ENCODE results near the gene ZCCHC10.
"Not testable (repeated sequence)": the region's sequence is repeated elsewhere in the genome, so short reads cannot be mapped to it uniquely, and the experiment has no call there.

Gene ZCCHC10

DNA sequence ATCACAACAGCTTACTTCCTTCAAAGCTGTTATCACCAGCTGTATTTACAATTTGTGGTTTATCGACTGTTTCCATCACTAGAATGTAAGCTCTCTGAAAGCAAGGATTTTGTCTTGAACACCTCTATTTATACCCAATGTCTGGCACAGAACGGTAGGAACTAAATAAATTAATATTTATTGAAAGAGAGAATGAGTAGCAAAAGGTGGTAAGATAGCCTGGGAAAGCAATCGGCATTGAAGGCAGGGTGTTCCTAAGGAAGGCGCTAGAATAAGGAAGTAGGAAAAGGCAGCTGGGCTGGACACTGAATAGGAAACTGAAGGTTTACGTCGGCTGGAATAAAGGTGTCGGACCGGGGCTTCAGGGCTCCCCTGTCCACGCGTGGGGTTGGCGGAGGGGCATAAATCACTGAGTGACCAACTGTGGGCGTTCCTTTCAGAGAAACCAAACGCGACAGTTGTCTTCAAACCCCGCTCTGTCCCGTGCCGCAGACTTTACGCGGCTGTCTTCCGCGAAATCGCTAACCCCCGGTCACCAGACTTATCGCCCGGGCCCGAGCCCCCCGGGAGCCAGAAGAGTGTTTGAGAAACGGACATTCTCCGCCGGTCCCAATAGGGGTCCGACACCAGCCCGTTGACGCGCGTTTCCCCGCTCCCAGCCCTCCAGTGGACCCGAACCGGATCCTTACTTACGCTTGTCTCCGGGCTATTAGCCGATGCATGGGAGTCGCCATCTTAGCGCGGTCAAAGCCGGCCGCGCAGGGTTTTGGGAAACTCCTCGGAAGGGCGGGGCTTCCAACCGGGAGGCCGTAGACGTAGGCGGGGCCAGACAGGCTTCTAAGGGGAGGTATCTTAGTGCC, at the start of gene ZCCHC10:
Gene ZCCHC10, minus strand, starts transcription at position 746 of the 860 bp plus-strand sequence. Its CDS starts 12 bp downstream, at position 734.
- DNase-seq (ENCODE audit: low spot score) = peak; percentile 95

DNA sequence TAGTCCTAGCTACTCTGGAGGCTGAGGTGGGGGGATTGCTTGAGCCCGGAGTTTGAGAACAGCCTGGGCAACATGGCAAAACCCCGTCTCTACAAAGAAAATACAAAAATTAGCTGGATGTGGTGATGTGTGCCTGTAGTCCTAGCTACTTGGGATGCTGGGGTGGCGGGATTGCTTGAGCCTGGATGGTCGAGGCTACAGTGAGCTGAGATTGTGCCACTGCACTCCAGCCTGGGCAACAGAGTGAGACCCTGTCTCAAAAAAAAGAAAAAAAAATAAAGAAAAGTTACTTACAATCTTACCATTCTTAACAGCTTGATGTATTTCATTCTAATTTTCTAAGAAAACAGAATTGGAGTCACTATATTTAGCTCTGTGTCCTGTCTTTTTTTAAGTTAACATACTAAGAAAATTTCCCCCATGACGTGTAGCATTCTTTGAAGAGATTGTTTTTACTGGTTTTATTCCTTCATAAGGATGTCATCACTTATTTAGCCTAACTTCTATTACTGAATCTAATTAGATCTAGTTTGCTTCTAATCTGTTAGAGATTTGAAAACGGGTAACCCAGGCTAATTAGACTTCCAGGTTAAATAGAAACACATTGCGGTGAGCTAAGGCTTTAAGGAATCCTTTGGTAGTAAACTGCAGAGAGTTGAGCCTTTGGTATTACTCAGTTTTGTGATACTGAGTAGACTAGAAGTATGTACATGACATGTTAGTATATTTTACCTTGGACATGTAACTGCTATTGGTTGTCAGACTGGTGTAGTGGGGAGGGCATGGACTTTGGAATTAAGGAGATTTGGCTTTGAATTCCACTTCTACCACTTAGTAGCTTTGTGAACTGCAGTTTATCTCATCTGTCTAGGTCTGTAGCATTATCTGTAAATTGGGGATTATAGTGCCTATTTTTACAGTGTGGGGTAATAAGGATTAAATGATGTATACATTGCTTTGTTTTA, 49.5 kb upstream of the ZCCHC10 start:
- peak; percentile 22 for DNase-seq (ENCODE audit: low spot score)

GRCh38 chr5:133072021-133072420, 45.7 kb upstream of the ZCCHC10 start:
- DNase-seq (ENCODE audit: low spot score) = no peak

DNA sequence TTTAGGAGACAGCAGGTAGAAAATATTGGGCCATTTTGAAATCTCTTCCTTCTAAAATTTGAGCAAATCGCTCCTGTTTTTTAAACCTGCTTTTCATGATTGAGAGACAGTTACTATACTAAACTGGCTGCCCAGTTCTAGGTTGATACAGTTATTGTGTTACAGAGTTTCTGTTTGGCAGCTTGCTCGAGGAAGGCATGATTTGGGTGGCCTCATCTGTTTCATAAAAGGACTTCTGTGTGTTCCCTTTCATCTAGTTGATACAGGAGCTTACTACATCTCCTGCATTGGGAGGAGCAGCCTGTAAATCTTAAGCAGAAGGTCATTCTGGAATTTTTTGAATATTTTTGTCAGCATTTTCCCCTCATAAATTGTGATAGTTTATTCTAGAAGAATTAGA, 39.7 kb upstream of the ZCCHC10 start:
- no peak for DNase-seq (ENCODE audit: low spot score)

GRCh38 chr5:133065471-133065870, 39.1 kb upstream of the ZCCHC10 start:
- DNase-seq (ENCODE audit: low spot score) = no peak

- DNase-seq (ENCODE audit: low spot score) = no peak
Measured at GRCh38 chr5:133063965-133064364, 37.6 kb upstream of the ZCCHC10 start.

- DNase-seq (ENCODE audit: low spot score) = no peak
Measured at GRCh38 chr5:133062276-133062675, 35.9 kb upstream of the ZCCHC10 start.

- DNase-seq (ENCODE audit: low spot score) = no peak
Measured at GRCh38 chr5:133059621-133060020, 33.3 kb upstream of the ZCCHC10 start.

DNA sequence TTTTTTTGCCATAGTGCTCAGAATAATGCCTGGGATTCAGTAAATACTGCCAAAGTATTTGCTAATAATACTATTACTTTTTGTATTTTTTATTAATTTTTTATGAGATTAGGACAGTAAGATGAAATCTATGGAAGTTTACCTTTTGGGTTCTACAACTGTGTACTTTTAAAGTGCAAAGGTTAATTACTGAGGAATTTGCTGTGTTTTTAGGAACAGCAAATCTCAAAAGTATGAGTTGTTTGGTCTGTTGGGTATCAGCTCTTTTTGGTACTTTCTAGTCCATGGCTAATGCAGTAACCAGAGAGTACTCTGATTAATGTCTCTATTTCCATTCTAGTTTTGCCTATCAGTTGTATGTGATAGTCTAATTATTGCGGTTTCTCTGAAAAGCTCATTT, 30.5 kb upstream of the ZCCHC10 start:
- no peak for DNase-seq (ENCODE audit: low spot score)

DNA sequence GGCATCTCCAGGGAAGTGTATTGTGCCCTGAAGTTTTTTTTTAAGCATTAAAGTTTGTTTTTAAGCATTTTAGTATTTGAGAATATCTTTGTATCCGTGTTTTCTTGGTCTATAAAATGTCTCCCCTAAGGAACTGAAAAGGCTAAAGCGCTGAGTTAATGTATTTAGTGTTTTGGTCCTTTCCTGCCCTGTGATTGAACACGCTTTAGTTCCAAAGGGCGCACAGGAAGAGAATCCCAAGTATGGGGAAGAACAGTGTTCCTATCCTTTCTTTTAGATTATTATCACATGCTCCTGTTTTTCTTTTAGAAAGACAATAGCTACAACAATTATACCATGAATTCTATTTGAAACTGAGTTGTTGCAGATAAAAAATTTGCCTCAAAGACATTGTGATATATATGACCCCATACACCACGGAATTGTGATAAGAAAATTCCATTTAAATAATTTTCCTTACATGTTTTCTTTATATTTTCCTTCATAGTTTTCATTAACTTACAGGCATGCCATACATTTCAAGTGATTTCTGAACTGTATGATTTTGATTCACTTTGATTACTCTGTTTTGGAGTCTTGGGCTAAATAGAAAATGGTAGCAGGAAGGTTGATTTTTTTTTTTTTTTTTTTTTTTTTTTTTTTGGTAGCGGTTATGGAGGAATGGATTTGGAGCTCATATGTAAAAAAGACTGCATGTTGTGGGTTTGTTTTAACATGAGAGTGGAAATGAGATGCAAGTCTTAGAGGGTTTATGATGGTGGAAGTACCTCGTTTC, 28.5 kb upstream of the ZCCHC10 start:
- DNase-seq (ENCODE audit: low spot score) = no peak

GRCh38 chr5:133053448-133053847, 27.1 kb upstream of the ZCCHC10 start:
- DNase-seq (ENCODE audit: low spot score) = no peak

DNA sequence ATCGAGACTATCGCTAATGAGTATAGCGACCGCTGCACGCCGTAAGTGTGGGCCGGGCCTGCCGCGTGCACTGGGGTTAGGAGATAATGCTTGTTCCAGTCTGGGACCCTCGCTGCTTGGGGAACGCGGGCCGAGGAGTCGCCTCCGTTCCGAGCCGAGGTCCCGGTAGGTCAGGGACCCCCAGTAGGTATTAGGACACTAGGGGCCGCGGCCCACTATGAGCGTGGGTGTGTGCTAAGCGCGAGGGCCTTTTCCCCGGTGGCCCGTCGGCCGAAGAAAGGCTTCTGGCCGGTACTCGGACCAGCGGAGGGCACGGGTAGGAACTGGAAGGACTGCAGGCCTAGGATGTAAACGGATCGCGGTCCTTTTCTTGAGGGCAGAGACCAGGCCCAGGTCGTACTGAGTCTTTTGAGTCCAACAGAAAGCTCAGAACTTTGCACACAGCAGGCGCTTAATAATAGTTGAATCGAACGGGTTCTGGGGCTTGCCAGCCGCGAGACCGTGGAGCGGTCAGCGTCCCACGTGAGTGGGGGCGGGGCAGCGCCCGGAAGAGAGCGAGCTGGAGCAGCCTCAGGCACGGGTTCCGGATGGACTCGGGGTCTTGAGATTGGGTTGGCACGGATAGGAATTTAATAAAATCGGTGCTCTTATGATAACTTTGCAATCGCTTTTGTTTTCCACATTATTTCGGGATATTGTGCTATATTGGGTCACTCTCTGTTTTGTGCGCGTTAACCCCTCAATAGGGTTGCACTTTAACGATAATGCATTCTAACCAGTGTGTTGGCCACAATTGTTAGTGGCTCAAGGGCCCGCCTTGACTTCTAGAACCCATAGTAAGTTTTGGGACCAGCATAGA, 26.2 kb upstream of the ZCCHC10 start:
- DNase-seq (ENCODE audit: low spot score) = peak; percentile 66

DNA sequence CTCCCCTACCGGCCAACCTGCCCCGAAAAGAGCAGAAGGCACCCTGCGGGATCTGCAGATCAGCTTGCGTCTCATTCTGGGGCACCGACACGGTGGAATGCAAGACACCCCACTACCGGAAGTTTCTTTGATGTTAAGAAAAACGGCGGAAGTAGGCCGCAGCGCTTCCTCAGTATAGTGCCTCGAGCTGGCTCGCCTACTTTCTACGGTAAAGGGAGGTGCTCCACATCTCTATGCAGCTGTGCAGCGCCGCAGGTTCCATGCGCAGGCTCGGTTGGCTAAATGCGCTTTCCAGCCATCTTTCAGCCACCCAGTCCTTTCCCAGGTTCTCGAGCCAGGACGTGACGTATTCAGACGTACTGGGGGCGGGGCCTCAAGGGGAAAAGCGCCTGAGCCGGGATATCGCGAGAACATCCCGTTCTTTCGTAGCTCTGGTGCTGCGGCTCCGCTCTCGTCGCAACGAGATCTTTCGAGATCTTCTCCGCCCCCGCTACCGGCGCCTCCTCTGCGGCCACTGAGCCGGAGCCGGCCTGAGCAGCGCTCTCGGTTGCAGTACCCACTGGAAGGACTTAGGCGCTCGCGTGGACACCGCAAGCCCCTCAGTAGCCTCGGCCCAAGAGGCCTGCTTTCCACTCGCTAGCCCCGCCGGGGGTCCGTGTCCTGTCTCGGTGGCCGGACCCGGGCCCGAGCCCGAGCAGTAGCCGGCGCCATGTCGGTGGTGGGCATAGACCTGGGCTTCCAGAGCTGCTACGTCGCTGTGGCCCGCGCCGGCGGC, 25.4 kb upstream of the ZCCHC10 start, which contains the start of gene HSPA4:
Gene HSPA4, plus strand, starts transcription at position 472 of the 775 bp plus-strand sequence. Its CDS starts 238 bp downstream, at position 710.
- peak; percentile 98 for DNase-seq (ENCODE audit: low spot score)

- peak; percentile 14 for DNase-seq (ENCODE audit: low spot score)
Measured at GRCh38 chr5:133051061-133051541, 24.8 kb upstream of the ZCCHC10 start.

- DNase-seq (ENCODE audit: low spot score) = no peak
Measured at GRCh38 chr5:133050521-133050920, 24.2 kb upstream of the ZCCHC10 start.

- DNase-seq (ENCODE audit: low spot score) = no peak
Measured at GRCh38 chr5:133049726-133050048, 23.3 kb upstream of the ZCCHC10 start.

DNA sequence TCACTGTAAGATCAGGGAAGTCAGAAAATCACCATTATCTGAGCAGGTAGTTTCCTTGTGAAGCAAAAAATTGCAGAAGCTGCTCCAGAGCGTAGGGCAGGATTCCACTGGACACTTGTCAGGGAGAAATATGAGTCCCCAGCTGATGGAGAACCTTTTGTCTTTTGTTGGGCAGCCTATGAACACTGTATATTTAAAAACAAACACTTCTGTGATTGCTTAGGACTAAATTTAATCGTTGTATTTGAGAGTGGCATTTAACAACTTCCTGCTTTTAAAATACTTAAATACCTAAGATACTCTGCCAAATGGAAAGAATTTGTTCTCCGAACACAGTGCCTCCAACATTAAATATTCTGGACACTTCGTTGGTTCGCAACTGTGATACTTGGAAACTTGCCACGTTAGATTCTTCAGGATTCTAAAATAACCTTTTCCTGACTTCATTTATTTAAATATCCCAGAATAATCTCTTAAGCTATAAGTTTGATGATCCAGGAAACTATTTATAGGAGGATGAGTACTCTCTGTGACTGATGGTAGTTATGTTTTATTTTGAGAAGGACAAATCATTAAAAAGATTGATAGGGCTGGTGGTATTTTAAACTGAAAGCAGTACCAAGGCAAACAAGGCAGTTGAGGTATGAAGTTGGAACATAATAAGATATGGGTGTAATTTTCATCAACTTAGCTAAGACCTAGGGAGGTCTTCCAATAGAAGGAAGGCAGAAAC, 22.8 kb upstream of the ZCCHC10 start:
- no peak for DNase-seq (ENCODE audit: low spot score)

- no peak for DNase-seq (ENCODE audit: low spot score)
Measured at GRCh38 chr5:133047404-133047803, 21.1 kb upstream of the ZCCHC10 start.

- DNase-seq (ENCODE audit: low spot score) = not testable (repeated sequence)
Measured at GRCh38 chr5:133046560-133046959, 20.2 kb upstream of the ZCCHC10 start.

All from AG08395 (cell line).